GM12873 (cell line): ENCODE data around the gene PARP4.

Source experiments
- TF ChIP-seq, protein P1 (sequence below): IDR thresholded peaks from 2 replicates; pipeline ENCODE4 v1.5.1; 2012; ENCODE audit warnings: low read depth, mild to moderate bottlenecking, moderate library complexity, low read length, control low read depth; ENCODE audit not compliant: insufficient read depth; ENCODE audit errors: missing control alignments

The PARP4 gene

DNA sequence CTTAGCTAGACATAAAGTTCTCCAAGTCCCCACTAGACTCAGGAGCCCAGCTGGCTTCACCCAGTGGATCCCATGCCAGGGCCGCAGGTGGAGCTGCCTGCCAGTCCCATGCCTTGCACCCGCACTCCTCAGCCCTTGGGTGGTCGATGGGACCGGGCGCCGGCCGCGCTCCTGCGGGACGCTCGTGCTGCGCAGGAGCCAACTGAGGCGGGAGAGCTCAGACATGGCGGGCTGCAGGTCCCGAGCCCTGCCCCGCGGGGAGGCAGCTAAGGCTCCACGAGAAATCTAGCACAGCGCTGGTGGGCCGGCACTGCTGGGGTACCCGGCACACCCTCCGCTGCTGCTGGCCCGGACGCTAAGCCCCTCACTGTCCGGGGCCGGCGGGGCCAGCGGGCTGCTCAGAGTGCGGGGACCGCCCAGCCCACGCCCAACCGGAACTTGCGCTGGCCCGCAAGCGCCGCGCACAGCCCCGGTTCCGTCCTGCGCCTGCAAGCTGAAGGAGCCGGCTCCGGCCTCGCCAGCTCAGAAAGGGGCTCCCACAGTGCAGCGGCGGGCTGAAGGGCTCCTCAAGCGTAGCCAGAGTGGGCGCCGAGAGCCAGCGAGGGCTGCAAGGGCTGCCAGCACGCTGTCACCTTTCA lies 5.8 kb downstream of the PARP4 start:
- TF ChIP-seq, protein P1, sequence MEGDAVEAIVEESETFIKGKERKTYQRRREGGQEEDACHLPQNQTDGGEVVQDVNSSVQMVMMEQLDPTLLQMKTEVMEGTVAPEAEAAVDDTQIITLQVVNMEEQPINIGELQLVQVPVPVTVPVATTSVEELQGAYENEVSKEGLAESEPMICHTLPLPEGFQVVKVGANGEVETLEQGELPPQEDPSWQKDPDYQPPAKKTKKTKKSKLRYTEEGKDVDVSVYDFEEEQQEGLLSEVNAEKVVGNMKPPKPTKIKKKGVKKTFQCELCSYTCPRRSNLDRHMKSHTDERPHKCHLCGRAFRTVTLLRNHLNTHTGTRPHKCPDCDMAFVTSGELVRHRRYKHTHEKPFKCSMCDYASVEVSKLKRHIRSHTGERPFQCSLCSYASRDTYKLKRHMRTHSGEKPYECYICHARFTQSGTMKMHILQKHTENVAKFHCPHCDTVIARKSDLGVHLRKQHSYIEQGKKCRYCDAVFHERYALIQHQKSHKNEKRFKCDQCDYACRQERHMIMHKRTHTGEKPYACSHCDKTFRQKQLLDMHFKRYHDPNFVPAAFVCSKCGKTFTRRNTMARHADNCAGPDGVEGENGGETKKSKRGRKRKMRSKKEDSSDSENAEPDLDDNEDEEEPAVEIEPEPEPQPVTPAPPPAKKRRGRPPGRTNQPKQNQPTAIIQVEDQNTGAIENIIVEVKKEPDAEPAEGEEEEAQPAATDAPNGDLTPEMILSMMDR: no peak

DNA sequence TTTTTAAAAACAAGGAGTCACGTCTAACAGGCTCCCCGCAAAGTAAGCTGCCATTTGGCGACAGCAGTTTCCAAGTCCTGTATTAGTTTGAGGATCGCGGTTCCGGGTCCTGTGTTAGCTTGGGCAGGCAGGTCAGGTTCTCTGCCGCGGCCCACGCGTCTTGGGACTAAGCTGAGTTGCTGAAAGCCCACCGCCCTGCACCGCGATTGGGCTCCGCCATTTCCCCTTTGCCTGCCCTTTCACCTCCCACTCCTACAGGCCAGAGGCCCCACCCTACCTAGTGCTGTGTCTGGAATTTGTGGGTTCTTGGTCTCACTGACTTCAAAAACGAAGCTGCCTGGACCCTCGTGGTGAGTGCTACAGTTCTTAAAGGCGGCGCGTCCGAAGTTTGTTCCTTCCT lies 6.8 kb downstream of the PARP4 start:
- TF ChIP-seq, protein P1: no peak

DNA sequence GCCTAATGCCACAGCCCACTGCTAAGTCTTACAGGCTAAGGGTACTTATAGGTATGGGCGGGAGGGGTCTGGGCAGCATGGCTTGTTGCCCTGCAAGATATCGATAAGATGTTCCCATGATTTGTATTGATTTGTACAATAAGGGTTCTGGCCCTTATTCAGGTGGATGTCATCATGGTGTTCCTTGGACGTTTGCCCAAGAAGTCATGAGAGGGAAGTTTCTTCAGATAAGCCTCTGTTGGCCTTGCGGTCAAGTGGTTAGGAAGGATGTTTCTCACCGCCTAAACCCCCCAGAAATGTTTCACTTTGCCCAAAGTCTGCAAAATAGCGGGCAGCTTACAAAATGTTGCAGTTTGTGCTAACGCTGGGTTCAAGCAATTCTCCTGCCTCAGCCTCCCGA lies 7.3 kb downstream of the PARP4 start:
- TF ChIP-seq, protein P1: no peak

DNA sequence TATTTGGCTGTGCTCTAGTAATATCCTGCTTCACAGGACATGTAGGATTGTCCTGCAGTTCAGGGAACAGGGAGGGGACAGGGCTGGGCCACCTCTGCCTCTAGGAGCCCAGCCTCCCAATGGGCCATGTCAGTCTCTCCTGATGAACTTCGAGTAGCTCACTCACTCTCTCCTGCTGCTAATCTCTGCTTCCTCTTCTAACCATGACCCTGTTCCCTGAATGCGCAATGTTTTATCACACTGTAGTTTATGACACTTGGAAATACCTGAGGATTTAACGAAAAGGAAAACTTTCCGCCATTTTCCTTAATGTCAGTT lies 9.2 kb downstream of the PARP4 start:
- TF ChIP-seq, protein P1: no peak

DNA sequence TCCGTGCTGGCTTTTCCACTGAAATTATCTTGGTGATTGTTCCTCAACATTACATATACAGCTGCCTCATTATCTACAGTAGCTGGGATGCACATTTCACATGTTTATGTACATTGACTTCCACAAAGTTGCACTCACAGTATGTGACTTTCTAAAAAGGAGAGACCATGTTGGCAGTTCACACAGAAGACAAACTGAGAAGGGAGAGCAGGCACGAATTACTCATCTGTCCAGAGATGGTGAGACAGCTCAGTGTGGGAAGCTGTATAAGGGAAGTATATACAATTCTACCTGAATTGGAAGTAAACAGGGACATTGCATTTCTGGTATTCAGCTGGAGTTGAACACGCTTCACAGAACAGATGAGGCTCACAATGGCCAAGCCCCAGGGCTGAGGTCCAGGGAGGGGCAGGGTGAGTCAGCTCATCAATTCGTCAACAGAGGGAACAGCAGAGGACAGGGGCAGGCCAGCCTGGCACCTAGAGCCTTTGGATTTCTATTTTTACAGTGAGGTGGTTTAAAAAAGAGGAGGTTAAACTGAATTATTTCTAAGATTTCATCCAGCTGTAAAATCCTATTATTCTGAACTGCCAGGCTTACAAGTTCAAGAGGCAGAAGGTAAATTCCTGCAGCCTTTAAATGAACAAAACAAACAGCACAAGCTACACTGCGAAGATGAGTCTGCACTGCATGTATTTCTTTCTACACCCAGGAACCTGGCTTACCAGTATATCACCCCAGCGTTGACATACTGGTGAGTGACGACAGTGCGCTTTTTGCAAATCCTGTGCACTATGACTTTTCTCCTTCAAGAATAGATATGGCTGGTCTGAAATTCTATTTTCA lies 9.8 kb downstream of the PARP4 start:
- TF ChIP-seq, protein P1: no peak

DNA sequence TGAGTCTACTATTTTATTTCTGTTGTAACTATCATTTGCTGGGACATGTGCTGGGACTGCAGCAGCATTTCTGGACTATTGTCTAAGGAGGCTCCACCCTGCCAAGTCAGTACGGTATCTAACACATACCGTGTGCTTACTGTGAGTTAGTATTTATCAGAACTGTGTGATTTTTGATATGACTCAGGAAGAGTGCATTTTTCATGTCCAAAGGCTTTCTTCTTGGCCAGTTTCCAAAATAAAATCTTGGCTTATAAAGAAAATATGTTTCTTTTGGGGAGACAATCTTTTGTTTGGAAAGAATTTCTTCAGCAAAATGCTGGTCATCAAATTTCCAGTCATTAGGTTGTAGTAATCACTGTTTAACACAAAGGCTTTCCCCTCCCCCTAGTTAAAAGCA lies 11.6 kb downstream of the PARP4 start:
- TF ChIP-seq, protein P1: no peak

DNA sequence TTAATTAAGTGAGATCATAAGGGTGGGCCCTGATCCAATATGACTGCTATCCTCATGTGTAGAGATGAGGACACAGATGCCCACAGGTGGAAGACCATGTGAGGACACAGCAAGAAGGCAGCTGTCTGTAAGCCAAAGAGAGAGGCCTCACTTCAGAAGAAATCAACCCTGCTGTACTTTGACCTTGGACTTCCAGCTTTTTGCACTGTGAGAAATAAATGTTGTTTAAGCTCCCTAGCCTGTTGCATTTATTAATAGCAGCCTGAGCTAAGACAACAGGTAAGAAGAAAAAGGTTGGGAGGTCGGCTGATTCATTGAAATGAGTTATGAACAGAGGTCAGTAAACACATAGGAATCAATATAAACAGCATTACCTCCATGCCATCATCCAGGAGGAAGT lies 14.8 kb downstream of the PARP4 start:
- TF ChIP-seq, protein P1: no peak
